NCI-H345 treated with DMSO at 0.1 percent for 48 hours (cell line): ENCODE measurements around the gene HCFC1R1.
A peak's percentile ranks its signal among the peaks of the same experiment; 100 is the strongest.

Experiments used
- DNase-seq: peaks from one replicate; lab custom pipeline; 2025; ENCODE audit not compliant: unreplicated experiment; lab: John Stamatoyannopoulos, UW

The HCFC1R1 gene

DNA sequence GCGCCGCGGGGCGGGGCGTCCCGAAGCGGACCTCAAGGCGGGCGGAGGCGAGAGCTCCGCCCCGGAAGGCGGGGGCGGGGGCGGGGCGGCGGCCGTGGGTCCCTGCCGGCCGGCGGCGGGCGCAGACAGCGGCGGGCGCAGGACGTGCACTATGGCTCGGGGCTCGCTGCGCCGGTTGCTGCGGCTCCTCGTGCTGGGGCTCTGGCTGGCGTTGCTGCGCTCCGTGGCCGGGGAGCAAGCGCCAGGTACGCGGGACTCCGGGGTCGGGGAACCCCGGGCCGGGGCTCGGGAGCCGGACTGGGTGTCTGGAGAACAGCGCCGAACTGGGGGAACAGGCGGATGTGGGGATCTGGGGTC lies 3.5 kb downstream of the HCFC1R1 start, which contains the start of gene TNFRSF12A:
TNFRSF12A (plus strand) TSS at position 122 of the 357 bp plus-strand sequence; CDS start at position 152, 30 bp downstream.
- peak; percentile 47 for DNase-seq

- DNase-seq, result no peak
These were observed 4.0 kb downstream of the HCFC1R1 start for GRCh38 chr16:3019594-3020246.

DNA sequence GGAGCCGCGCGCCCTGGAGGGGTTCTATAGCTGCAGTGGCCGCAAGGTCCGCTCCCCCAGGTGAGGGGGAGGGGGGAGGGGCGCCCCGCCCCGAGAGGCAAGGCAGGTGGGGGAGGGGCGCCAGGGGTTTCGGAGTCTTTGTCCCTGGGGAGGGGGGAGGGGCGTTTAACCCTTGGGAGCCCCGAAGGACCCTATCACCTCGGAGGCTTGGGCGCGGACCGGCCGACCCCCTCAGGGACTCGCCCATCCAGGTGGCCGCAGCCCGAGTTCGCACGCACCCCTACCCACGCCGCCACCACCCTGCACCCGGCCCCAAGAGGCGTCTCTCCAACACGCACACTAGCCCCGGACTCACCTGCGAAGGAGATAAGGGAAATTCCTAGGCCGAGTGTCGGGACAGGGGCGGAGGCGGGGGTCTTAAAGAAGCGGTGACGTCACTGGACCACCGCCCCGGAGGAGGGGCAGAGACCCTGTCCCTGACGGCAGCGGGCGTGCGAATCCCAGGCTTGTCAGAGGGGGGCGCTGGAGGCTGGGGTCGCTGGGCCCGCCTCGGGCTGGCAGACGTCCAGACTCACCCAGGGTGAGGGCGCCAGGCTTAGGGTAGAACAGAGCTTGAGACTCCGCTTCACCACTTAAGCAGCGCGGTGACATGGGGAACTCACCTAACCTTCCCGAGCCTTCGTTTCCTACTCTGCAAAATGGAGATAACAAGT lies 5.8 kb downstream of the HCFC1R1 start, which contains the start of gene CLDN6:
CLDN6 (minus strand) TSS at position 390 of the 713 bp plus-strand sequence. CDS start 2,162 bp downstream, outside the sequence.
- no peak for DNase-seq

- DNase-seq, result no peak
These were observed 6.4 kb downstream of the HCFC1R1 start for GRCh38 chr16:3017344-3017743.

DNA sequence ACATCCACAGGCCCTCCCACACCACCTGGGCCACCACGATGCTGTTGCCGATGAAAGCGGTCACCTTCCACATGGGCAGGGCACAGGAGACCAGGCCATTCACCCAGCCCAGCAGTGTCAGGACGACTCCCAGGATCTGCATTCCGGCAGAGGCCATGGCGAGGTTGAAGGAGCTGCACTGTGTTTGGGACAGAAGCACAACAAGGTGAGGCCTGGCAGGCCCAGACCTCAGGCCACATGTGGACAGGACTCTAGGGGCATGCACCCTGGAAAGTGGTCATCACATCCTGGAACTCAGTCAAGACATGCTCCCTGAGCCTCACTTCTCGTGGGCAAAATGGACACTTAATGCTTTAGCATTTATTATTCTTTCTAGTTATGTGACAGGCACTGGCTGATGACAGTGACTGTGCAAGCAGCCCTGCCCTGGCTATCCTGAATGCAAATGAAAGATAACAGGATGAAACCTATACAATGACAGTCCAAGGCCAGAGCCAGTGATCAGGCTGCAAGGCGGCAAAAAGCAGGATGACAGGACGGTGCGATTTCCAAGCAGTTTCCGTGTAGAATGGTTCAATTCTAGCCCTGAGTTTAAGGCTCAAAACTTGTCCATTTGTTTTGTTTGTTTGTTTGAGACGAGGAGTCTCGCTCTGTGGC lies 7.7 kb downstream of the HCFC1R1 start:
- DNase-seq, result no peak

GRCh38 chr16:3014971-3015370 lies 8.8 kb downstream of the HCFC1R1 start:
- no peak for DNase-seq

DNA sequence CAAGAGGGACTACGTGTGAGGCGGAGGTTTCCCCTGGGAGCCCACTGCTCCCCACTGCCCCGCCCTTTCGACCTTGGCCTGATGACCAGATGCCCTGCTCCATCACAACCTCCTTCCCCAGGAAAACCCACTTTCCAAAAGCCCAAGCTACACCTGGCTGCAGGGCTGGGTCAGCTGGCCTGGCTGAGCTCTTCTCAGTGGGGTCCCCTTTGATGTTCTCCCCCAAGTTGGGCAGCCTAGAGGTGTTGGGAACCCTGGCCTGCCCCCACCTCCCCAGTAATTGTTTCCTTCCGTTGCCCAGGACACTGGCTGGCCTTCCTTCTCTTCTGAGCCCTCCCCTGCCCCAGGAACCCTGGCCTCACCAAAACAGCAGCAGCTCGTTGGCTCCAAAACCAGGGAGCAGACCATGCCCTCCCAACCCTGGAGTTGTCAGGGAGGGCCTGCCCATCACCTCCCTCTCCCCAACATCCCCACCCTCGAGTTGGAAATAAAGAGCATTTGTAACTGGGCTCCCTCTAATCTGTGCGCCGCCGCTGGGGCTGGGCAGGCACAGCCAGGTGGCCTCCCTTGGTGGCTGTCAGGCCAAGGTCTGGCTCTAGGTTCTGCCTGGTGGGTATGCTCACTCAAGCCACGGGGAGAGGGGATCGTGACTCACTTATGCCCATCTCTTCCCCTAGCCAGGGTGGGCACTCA lies 9.6 kb downstream of the HCFC1R1 start:
- DNase-seq, result no peak

DNA sequence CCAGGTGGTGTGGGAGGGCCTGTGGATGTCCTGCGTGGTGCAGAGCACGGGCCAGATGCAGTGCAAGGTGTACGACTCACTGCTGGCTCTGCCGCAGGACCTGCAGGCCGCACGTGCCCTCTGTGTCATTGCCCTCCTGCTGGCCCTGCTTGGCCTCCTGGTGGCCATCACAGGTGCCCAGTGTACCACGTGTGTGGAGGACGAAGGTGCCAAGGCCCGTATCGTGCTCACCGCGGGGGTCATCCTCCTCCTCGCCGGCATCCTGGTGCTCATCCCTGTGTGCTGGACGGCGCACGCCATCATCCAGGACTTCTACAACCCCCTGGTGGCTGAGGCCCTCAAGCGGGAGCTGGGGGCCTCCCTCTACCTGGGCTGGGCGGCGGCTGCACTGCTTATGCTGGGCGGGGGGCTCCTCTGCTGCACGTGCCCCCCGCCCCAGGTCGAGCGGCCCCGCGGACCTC lies 10.2 kb downstream of the HCFC1R1 start:
- DNase-seq, result no peak

DNA sequence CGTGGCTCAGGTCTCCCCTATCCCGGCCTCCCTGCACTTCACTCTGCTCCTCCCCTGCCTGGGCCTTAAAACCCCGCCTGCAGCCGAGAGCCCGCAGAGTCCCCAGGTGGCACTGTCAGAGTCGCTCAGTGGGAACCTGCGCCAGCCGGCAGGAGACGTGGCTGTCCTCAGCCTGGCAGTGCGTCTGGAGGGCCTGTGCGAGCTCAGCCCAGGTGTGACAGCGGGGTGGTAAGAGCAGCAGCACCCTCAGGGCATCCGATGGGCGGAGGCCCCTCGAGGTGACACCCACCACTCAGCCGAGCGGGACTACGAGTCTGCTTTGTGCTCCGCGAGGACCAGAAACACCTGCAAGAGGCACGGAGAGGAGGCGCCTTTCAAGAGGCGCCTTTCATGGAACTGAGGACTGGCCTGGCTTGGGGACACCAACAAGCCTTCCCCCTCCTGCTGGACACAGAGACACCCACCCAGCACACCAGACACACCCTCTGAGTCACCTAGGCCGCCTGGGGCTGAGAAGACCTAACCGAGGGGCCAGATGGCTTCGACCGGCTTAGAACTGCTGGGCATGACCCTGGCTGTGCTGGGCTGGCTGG lies 10.8 kb downstream of the HCFC1R1 start, which contains the start of gene CLDN9:
CLDN9 (plus strand) TSS at position 96 of the 593 bp plus-strand sequence; CDS start at position 536, 440 bp downstream.
- peak; percentile 91 for DNase-seq

- peak; percentile 72 for DNase-seq
These were observed 11.5 kb downstream of the HCFC1R1 start for GRCh38 chr16:3012246-3012645.

DNA sequence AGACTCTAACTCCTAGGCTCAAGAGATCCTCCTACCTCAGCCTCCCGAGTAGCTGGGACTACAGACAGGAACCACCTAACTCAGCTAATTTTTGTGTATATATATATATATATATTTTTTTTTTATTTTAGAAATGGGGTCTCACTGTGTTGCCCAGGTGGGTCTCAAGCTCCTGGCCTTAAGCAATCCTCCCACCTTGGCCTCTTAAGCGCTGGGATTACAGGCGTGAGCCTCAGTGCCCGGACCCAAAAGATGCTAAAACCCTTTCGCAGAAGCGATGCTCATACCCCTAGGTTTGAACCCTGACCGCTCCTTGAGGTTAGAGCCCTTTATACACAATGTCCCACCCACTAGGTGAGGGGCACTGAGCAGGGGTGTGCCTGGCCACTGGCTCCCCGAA lies 13.2 kb downstream of the HCFC1R1 start:
- no peak for DNase-seq

- DNase-seq, result no peak
These were observed 14.0 kb downstream of the HCFC1R1 start for GRCh38 chr16:3009568-3010390.

DNA sequence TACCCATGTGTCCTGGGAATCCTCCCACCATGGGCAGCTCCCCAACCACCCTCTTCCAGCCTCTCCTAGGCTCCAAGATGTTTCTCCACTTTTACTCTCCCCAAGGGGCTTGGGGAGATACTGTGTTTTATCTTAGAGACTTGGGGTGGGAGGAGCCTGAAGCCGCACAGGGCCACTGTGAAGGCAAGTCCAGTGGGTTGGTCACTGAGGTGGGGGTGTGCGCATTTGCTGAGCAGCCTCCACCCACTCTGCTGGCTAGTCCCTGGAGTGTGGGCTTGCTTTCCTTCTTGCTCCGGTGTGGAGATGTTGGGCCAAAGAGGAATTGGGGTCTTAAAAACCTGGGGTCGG lies 15.1 kb downstream of the HCFC1R1 start:
- DNase-seq, result no peak

GRCh38 chr16:3007957-3008689 lies 15.6 kb downstream of the HCFC1R1 start:
- DNase-seq, result no peak

DNA sequence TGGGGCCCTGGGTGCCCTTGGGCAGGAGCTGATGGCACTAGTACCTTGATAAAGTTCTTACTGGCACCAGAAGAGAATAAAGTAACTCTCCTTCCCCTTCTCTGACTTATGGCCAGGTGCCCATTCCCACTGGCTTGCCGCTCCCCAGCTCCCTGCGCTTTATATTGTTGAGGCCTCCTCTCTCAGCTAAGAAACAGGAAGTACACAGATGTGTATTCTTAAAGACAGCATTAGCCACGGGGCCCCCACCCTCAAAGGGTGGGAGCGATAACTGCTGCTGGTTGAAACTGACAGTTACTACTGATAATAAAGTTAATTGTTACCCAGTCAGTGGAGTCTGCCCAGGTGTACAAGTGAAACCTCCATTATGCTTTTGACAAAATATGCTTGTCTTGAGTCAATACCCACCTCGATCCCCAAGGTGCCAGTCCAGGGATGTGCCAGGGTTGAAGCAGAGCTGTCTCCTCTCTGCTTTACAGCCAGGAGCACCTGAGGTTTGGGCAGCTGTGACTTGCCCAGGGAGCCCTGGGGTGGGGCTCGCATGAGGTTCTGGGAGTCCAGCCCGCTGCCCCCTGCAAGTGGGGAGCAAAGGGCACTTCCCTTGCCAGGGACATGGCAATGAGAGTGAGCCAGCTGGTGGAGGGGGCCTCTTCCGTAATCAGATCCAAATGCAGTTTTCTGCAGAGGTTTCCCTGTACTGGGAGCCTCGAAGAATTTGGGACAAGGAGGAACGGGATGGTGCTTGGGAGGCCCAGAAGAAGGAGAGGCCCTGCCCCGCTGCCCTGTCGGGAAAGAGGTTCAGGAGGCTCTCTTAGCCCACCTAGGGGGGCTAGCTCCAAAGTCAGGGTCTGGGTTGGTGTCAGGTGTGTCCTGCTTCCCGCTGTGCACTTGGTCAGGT lies 16.4 kb downstream of the HCFC1R1 start:
- no peak for DNase-seq

- no peak for DNase-seq
These were observed 18.9 kb downstream of the HCFC1R1 start for GRCh38 chr16:3004781-3005284.

- DNase-seq, result no peak
These were observed 19.4 kb downstream of the HCFC1R1 start for GRCh38 chr16:3004319-3004718.
